K562 (cell line): ENCODE results near the gene HSD3B2. TPM values are rescaled to one million over a fixed set of nuclear protein-coding genes. Genes with fewer than 3 reads are reported as not detected.

Experiments used
- ATAC-seq: fragments of 200-7000 bp; cut with Tn5 transposase; 3 replicates; pipeline ENCODE4 v1.9.1; 2020; ENCODE audit warnings: moderate library complexity
- BruUV-seq: library from RNA; stranded (reverse); fragments of 400-500 nt; replicated peaks from 2 replicates; lab custom pipeline; 2021; lab: Mats Ljungman, UMichigan
- CTCF ChIA-PET: fragments of 300-600 bp; formaldehyde crosslinking; extraction: SDS; loops from one replicate; lab custom pipeline; 2021; ENCODE audit warnings: low intra/inter-chr PET ratio; lab: Yijun Ruan, JAX
- POLR2A ChIA-PET: fragments of 300-600, 350-650 bp; sonication (Branson Sonifier 250); formaldehyde crosslinking; extraction: SDS; loops from one replicate; lab custom pipeline; 2021; ENCODE audit warnings: antibody characterized with exemption, inconsistent platforms; lab: Yijun Ruan, JAX
- DNase-seq, 4 experiments: peaks; one replicate each; pipeline versions ENCODE4 v3.0.0 to v3.0.0-alpha.2; 2011 to 2018; ENCODE audit warnings: low spot score in 3 of 4, mixed read lengths in 3 of 4; ENCODE audit errors: extremely low read depth in 1 of 4
- FAIRE-seq: peaks from 2 replicates; lab custom pipeline; 2011; peaks lifted over from hg19 to GRCh38; lab: Jason Lieb, UNC
- H2AFZ ChIP-seq: 2 replicates; pipeline ENCODE4 v1.6.0; 2011; ENCODE audit warnings: low read depth, low read length, control low read depth, inconsistent platforms
- H3K27ac ChIP-seq: fragments of 200-600 bp; 3 replicates; pipeline ENCODE4 v1.8.0; 2011; ENCODE audit warnings: low read depth, mild to moderate bottlenecking, control low read depth, inconsistent platforms, low read length, moderate library complexity, mixed read lengths; ENCODE audit errors: extremely low read depth
- H3K27me3 ChIP-seq, 2 experiments: fragments of 300-600 bp in 1 of 2; 2 replicates in 1 of 2; 3 replicates in 1 of 2; pipeline versions ENCODE4 v1.6.0 to v1.8.0; 2011; ENCODE audit warnings: inconsistent platforms in 2 of 2, low read length in 2 of 2, mild to moderate bottlenecking in 1 of 2, mixed read lengths in 1 of 2, moderate library complexity in 1 of 2; ENCODE audit not compliant: control insufficient read depth in 2 of 2, insufficient read depth in 2 of 2
- H3K36me3 ChIP-seq: fragments of 300-600 bp; 3 replicates; pipeline ENCODE4 v1.8.0; 2011; ENCODE audit warnings: mild to moderate bottlenecking, low read length, inconsistent platforms; ENCODE audit not compliant: control insufficient read depth, insufficient read depth
- H3K4me1 ChIP-seq, 2 experiments: fragments of 200-600 bp in 1 of 2; replicated peaks in 1 of 2; 2 replicates in 1 of 2; 3 replicates in 1 of 2; pipeline versions ENCODE4 v1.5.1 to v1.8.0; 2011; ENCODE audit warnings: inconsistent platforms in 2 of 2, low read length in 2 of 2, mild to moderate bottlenecking in 1 of 2, mixed read lengths in 1 of 2, moderate library complexity in 1 of 2; ENCODE audit not compliant: control insufficient read depth in 2 of 2, insufficient read depth in 2 of 2
- H3K4me2 ChIP-seq: 2 replicates; pipeline ENCODE4 v1.6.1; 2011; ENCODE audit warnings: low read length, control low read depth, inconsistent platforms, mixed read lengths; ENCODE audit not compliant: insufficient read depth
- H3K4me3 ChIP-seq: fragments of 200-600 bp; sonication (generic), shearing (Covaris generic); 2 replicates; pipeline ENCODE4 v1.5.1; 2016; ENCODE audit warnings: control low read depth, inconsistent platforms
- H3K79me2 ChIP-seq: fragments of 200-600 bp; 3 replicates; pipeline ENCODE4 v1.8.0; 2011; ENCODE audit warnings: low read length, inconsistent platforms; ENCODE audit not compliant: control insufficient read depth, insufficient read depth
- H3K9ac ChIP-seq, 2 experiments: 2 replicates each; pipeline versions ENCODE4 v1.6.0 to v1.6.1; 2011; ENCODE audit warnings: low read depth in 2 of 2, low read length in 2 of 2, control low read depth in 1 of 2, inconsistent platforms in 1 of 2, mild to moderate bottlenecking in 1 of 2, mixed read lengths in 1 of 2; ENCODE audit not compliant: insufficient read depth in 1 of 2
- H3K9me1 ChIP-seq: one replicate; pipeline ENCODE4 v1.6.0; 2011; ENCODE audit warnings: inconsistent platforms, mild to moderate bottlenecking, low read length, moderate library complexity; ENCODE audit not compliant: control insufficient read depth, insufficient read depth
- H3K9me3 ChIP-seq: replicated peaks from 2 replicates; pipeline ENCODE4 v1.5.1; 2011; ENCODE audit warnings: low read depth, low read length, inconsistent platforms; ENCODE audit not compliant: control insufficient read depth, insufficient read depth
- H4K20me1 ChIP-seq: replicated peaks from 2 replicates; pipeline ENCODE4 v1.6.1; 2011; ENCODE audit warnings: low read length, inconsistent platforms, mixed read lengths; ENCODE audit not compliant: control insufficient read depth, insufficient read depth
- BRD9 ChIP-seq: fragments of 450-650 bp; IDR thresholded peaks from 2 replicates; pipeline ENCODE4 v1.6.1; 2018; ENCODE audit warnings: low read depth; ENCODE audit not compliant: partially characterized antibody
- FOSL1 ChIP-seq: fragments of 200-800 bp; sonication (Bioruptor generic); conservative IDR thresholded peaks from 2 replicates; pipeline ENCODE4 v1.6.1; 2016; ENCODE audit warnings: missing genetic modification characterization, missing compliant biosample characterization
- MECOM ChIP-seq: fragments of 250-450 bp; sonication (Bioruptor Pico); IDR thresholded peaks from 2 replicates; pipeline ENCODE4 v1.8.0; 2022; ENCODE audit warnings: inconsistent platforms
- NEUROD1 ChIP-seq: fragments of 150-350 bp; IDR thresholded peaks from 2 replicates; pipeline ENCODE4 v1.6.1; 2014; ENCODE audit warnings: borderline replicate concordance, low read length, low read depth; ENCODE audit not compliant: partially characterized antibody
- SMARCA5 ChIP-seq: fragments of 450-650 bp; IDR thresholded peaks from 2 replicates; pipeline ENCODE4 v1.6.1; 2016
- SRSF1 ChIP-seq: fragments of 200-400 bp; formaldehyde crosslinking; IDR thresholded peaks from 2 replicates; pipeline ENCODE4 v1.6.1; 2017; ENCODE audit warnings: mild to moderate bottlenecking, low read depth, low read length, moderate library complexity
- ZFP1 ChIP-seq: fragments of 450-650 bp; formaldehyde crosslinking; IDR thresholded peaks from 2 replicates; pipeline ENCODE4 v1.4.0; 2020; ENCODE audit warnings: mild to moderate bottlenecking, mixed read lengths
- ZFP30 ChIP-seq: fragments of 250-450 bp; sonication (Bioruptor Pico); IDR thresholded peaks from 2 replicates; pipeline ENCODE4 v1.8.0; 2022; ENCODE audit warnings: moderate library complexity, mild to moderate bottlenecking, inconsistent platforms, borderline replicate concordance
- ZNF184 ChIP-seq: sonication (generic); formaldehyde crosslinking; IDR thresholded peaks from 2 replicates; pipeline ENCODE4 v1.5.0; 2020; ENCODE audit warnings: missing genetic modification reagents
- ZNF668 ChIP-seq: fragments of 250-450 bp; sonication (Bioruptor Pico); IDR thresholded peaks from 2 replicates; pipeline ENCODE4 v1.8.0; 2022; ENCODE audit warnings: mild to moderate bottlenecking, inconsistent platforms
- WGBS: fragments of 100-300 bp; shearing (Covaris generic); methylation state at CpG from one replicate; pipeline ENCODE4 v1.1.6; 2016; ENCODE audit warnings: low coverage, mixed read lengths; ENCODE audit not compliant: insufficient coverage; ENCODE audit errors: missing lambda C conversion rate; 5-methylcytosine and 5-hydroxymethylcytosine counted together
- in situ Hi-C: fragments of 300-500 bp; cut with MboI; formaldehyde crosslinking; loops from 4 replicates; pipeline ENCODE4 v1.15.0; 2018; ENCODE audit warnings: inconsistent platforms, mixed read lengths
- intact Hi-C: fragments of 100-400 bp; cut with micrococcal nuclease; formaldehyde crosslinking; loops from 2 replicates; pipeline ENCODE4 v1.14.2; 2022
- polyA plus RNA-seq, 8 experiments: library from polyadenylated mRNA; depleted of rRNA in 4 of 8; stranded (reverse) in 5 of 8; unstranded in 3 of 8; fragments of >200 nt; fragmentation: Nextera tagmentation in 2 of 8; fragmentation: Illumina TruSeq in 1 of 8; extraction: Ambion mirVana in 2 of 8; extraction: Trizol in 1 of 8; gene quantifications; 2 replicates each; pipeline versions ENCODE4 v1.2.1 to v1.2.3, GENCODE V29; 2011 to 2014; ENCODE audit warnings: inconsistent platforms in 1 of 8, missing spikeins in 1 of 8
- total RNA-seq, 7 experiments: library from RNA; depleted of rRNA in 6 of 7; stranded (reverse); fragments of >200 nt in 6 of 7; fragmentation: Illumina TruSeq in 2 of 7; extraction: Trizol in 2 of 7; gene quantifications; 2 replicates each; pipeline versions ENCODE4 v1.2.1 to v1.2.3, GENCODE V29; 2011 to 2021; ENCODE audit warnings: low replicate concordance in 1 of 7
- TF ChIP-seq, protein P1 (sequence below), 3 experiments: IDR thresholded peaks in 2 of 3; conservative IDR thresholded peaks in 1 of 3; 2 replicates each; pipeline ENCODE4 v1.5.1; 2011 to 2012; ENCODE audit warnings: low read length in 3 of 3, mild to moderate bottlenecking in 3 of 3, control low read depth in 2 of 3, improper control_type of control experiment in 1 of 3, inconsistent platforms in 1 of 3, low read depth in 1 of 3, mixed read lengths in 1 of 3, moderate library complexity in 1 of 3; ENCODE audit not compliant: insufficient read depth in 2 of 3

Gene HSD3B2
- total and polyA plus RNA-seq, 9 of the 15 experiments (the other 6 are each of a cell fraction or from before 2014, with no cell fraction given), result 1.1 TPM; not detected in 8

DNA sequence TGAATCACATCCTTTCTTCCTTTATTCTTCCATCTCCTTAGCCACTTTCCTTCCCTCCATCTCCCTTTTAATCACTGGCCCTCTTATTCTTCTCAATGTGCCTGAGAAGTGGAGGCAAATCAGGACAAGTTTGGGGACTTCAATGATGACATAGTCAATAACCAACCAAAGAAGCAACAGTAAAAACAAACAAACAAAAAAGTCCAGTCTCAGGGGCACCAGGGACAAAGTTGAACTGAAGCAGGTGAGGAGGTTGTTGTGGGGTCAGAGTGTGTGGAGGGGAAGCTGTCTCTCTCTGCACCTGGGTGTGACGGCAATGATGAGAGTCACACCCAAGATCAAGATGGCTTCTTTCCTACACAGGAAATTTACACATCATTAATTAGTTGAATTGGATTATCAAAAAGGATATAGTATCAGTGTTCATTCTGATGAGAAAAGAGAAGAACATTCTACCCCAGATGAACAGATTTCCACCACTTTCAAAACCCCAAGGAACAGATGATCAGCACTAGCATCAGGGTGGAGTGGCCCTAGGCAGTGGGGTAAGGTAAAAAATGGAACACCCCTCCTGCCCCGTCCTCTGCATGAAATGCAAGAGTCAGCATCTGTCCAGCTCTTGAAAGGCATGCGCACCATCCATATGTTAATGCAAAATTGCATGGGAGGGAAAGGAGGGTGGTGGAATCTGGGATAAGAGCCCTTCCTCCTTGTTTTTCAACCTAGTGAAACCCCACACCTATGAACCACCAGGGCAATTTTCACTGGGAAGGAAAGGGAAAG lies 32.6 kb downstream of the HSD3B2 start (continued):
- TF ChIP-seq BRD9 (no peak), ZFP1 (no peak), NEUROD1 (no peak), ZNF184 (CRISPR knock-in tag) (no peak)

DNA sequence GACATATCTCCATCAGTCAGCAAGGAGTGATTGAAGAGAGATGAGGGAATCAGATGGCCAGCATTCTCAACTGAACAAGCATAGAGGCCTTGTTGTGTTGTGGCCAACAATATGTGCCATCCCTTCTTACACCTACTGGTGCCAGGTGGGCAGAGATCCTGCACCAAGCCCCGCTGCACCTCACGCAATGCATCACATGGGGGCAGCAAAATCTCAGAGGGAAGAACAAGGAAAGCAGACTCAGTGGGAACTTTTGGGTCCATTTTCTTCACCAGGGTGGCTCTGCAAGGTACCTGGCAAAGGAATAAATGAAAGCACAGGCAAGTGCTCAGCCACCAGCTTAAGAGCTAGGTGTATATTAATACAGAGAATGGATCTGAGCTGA lies 33.2 kb downstream of the HSD3B2 start:
- Histone ChIP-seq H3K9ac (no peak overlapping the region), H3K9me1 (no peaks in the 10 kb centered on the region), H3K79me2 (no peaks in the 10 kb centered on the region), H3K9me3 (no peaks in the 10 kb centered on the region), H2AFZ (no peak overlapping the region), H3K4me2 (no peak overlapping the region), H3K36me3 (no peaks in the 10 kb centered on the region), H3K27me3 (no peaks in the 10 kb centered on the region; a peak in 2 of 5 replicates), H4K20me1 (peaks cover 2% of the 10 kb centered on the region; the same call in 1 of the 2 replicates), H3K4me1 (no peaks in the 10 kb centered on the region), H3K27ac (no peak overlapping the region), H3K4me3 (no peak overlapping the region)
- no peak for TF ChIP-seq ZFP30 (CRISPR knock-in tag)
- TF ChIP-seq ZNF668, result no peak
- no peak for TF ChIP-seq SMARCA5
- TF ChIP-seq, protein P1, sequence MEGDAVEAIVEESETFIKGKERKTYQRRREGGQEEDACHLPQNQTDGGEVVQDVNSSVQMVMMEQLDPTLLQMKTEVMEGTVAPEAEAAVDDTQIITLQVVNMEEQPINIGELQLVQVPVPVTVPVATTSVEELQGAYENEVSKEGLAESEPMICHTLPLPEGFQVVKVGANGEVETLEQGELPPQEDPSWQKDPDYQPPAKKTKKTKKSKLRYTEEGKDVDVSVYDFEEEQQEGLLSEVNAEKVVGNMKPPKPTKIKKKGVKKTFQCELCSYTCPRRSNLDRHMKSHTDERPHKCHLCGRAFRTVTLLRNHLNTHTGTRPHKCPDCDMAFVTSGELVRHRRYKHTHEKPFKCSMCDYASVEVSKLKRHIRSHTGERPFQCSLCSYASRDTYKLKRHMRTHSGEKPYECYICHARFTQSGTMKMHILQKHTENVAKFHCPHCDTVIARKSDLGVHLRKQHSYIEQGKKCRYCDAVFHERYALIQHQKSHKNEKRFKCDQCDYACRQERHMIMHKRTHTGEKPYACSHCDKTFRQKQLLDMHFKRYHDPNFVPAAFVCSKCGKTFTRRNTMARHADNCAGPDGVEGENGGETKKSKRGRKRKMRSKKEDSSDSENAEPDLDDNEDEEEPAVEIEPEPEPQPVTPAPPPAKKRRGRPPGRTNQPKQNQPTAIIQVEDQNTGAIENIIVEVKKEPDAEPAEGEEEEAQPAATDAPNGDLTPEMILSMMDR (IDR thresholded peaks at IDR 0.05 in 2 of 3, conservative IDR thresholded peaks at IDR 0.05 in 1 of 3; ENCODE audit: insufficient read depth in 2 of 3, low read depth in 1 of 3, low read length in 3 of 3), result peak in 1 of 3 experiments; percentile 14; a peak in 1 of 6 replicates
- no peak for TF ChIP-seq FOSL1 (tag)
- TF ChIP-seq SRSF1, result no peak
- no peak for TF ChIP-seq MECOM (CRISPR knock-in tag)
- intact Hi-C loops, result no loop called here
- FAIRE-seq (no peak), DNase-seq (no peak), ATAC-seq (no peak)
- POLR2A ChIA-PET, result no interaction called here
- CTCF ChIA-PET, result no interaction called here
- in situ Hi-C loops, result no loop called here
- no TSS peak for BruUV-seq
- 0% methylated on average over 2 of the region's 2 CpGs for WGBS
